T-helper 2 cell treated with Interferon-gamma antibody and Interleukin-4, amounts not matched to agents 100 ng/mL and 5 ng/mL, for 36 hours (primary cell): ENCODE measurements around the gene RND2. TPM values are rescaled to one million over a fixed set of nuclear protein-coding genes. Genes with fewer than 3 reads are reported as not detected.
"Not testable (repeated sequence)": the region's sequence is repeated elsewhere in the genome, so short reads cannot be mapped to it uniquely, and the experiment has no call there.

Experiments used
- intact Hi-C: fragments of 100-400 bp; cut with micrococcal nuclease; formaldehyde crosslinking; loops from one replicate; pipeline ENCODE4 v1.15.1; 2023
- total RNA-seq: library from RNA; stranded (reverse); gene quantifications from 2 replicates; pipeline ENCODE4 v1.2.3, GENCODE V29; 2022

Gene RND2
- 0.25 TPM in 1 of 2 replicates, not detected in the other for total RNA-seq

- intact Hi-C loops, result loop anchor here (1.0 to 5.0 kb wide), 3 partner anchors 101 to 347 kb away; partner anchors contain the start of genes BRCA1 and PLEKHH3
Measured at GRCh38 chr17:43024407-43025289, at the start of gene RND2. Gene RND2 (plus strand): TSS chr17:43025231. CDS start chr17:43025348, 117 bp downstream.

GRCh38 chr17:42975265-42975664, 49.8 kb upstream of the RND2 start:
- intact Hi-C loops, result no loop called here

GRCh38 chr17:42975701-42976100, 49.3 kb upstream of the RND2 start:
- intact Hi-C loops, result not testable (repeated sequence)

GRCh38 chr17:42979511-42980273, 45.3 kb upstream of the RND2 start, which contains the start of gene PTGES3L:
Gene PTGES3L (minus strand): TSS chr17:42980080. CDS start chr17:42980053, 27 bp downstream.
- intact Hi-C loops, result loop anchor here (1.0 to 2.0 kb wide), 4 partner anchors 15 to 155 kb away; partner anchors contain the start of genes AARSD1, BECN1 and RPL27

GRCh38 chr17:42980274-42980765, 44.7 kb upstream of the RND2 start, which contains the start of gene RUNDC1:
Gene RUNDC1 (plus strand): TSS chr17:42980565. CDS start chr17:42980577, 12 bp downstream.
- intact Hi-C loops, result loop anchor here (1.0 to 2.0 kb wide), 4 partner anchors 16 to 156 kb away; partner anchors contain the start of genes AARSD1, BECN1 and RPL27

GRCh38 chr17:42980766-42981397, 44.1 kb upstream of the RND2 start:
- intact Hi-C loops, result loop anchor here (1.0 to 2.0 kb wide), 4 partner anchors 17 to 157 kb away; partner anchors contain the start of genes AARSD1, BECN1 and RPL27

- intact Hi-C loops, result no loop called here
Measured at GRCh38 chr17:42982266-42982665, 42.8 kb upstream of the RND2 start.

GRCh38 chr17:42985225-42985624, 39.8 kb upstream of the RND2 start:
- intact Hi-C loops, result no loop called here

- intact Hi-C loops, result no loop called here
Measured at GRCh38 chr17:42989141-42989540, 35.9 kb upstream of the RND2 start.

- intact Hi-C loops, result loop anchor here (10.0 kb wide), 1 partner anchor 495 kb away; the partner anchor contains the start of gene DHX8
Measured at GRCh38 chr17:42989726-42990652, 35.0 kb upstream of the RND2 start.

- intact Hi-C loops, result loop anchor here (10.0 kb wide), 1 partner anchor 493 kb away; the partner anchor contains the start of gene DHX8
Measured at GRCh38 chr17:42991471-42991870, 33.6 kb upstream of the RND2 start.

GRCh38 chr17:42992872-42993271, 32.2 kb upstream of the RND2 start:
- intact Hi-C loops, result loop anchor here (10.0 kb wide), 1 partner anchor 492 kb away; the partner anchor contains the start of gene DHX8

GRCh38 chr17:42993913-42994312, 31.1 kb upstream of the RND2 start:
- intact Hi-C loops, result loop anchor here (10.0 kb wide), 1 partner anchor 491 kb away; the partner anchor contains the start of gene DHX8

- intact Hi-C loops, result loop anchor here (5.0 to 10.0 kb wide), 2 partner anchors 130 to 487 kb away; partner anchors contain the start of genes BRCA1 and DHX8
Measured at GRCh38 chr17:42997390-42997983, 27.5 kb upstream of the RND2 start.

- intact Hi-C loops, result loop anchor here (1.0 to 10.0 kb wide), 8 partner anchors 8 to 487 kb away; partner anchors contain the start of genes AARSD1, BRCA1, DHX8 and IFI35
Measured at GRCh38 chr17:42997984-42998938, 26.8 kb upstream of the RND2 start, which contains the start of gene RPL27. Gene RPL27 (plus strand): TSS chr17:42998419. CDS start chr17:42998751, 332 bp downstream.

- intact Hi-C loops, result loop anchor here (2.0 to 10.0 kb wide), 3 partner anchors 34 to 486 kb away; partner anchors contain the start of genes AARSD1, BRCA1 and DHX8
Measured at GRCh38 chr17:42999003-42999525, 26.0 kb upstream of the RND2 start.

- intact Hi-C loops, result loop anchor here (10.0 kb wide), 1 partner anchor 214 kb away; the partner anchor contains the start of gene TMEM106A
Measured at GRCh38 chr17:43000894-43001293, 24.1 kb upstream of the RND2 start.
